HG03571 (cell line): ENCODE results near the gene FOLR3.
"Not testable (repeated sequence)": the region's sequence is repeated elsewhere in the genome, so short reads cannot be mapped to it uniquely, and the experiment has no call there.

Experiments
- ATAC-seq: cut with Tn5 transposase; IDR thresholded peaks from one replicate; pipeline ENCODE4 v1.9.1; 2021; ENCODE audit not compliant: unreplicated experiment

FOLR3 gene

DNA sequence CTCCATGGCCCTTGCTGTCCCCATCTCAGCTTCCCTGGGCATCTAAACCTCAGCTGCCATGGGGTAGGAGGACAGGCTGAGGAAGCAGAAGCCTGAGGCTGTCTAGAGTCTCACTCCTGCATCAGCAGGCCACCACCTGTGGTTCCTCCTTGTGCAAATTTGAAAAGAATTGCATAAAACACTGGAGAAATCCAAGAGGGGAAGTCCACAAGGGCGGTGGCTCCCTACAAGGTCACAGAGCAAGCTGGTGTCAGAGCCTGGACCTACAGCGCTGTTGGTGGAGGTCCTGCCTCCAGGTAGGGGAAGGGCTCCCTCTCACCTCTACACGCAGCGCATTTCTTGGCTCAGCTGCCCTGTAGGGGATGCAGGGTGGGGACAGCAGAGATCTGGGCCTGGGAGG lies at the start of gene FOLR3:
FOLR3 (plus strand) TSS at position 253 of the 400 bp plus-strand sequence. CDS start 228 bp downstream, outside the sequence.
- not testable (repeated sequence) for ATAC-seq

- no peak for ATAC-seq
Measured at GRCh38 chr11:72088076-72088808, 47.3 kb upstream of the FOLR3 start.

DNA sequence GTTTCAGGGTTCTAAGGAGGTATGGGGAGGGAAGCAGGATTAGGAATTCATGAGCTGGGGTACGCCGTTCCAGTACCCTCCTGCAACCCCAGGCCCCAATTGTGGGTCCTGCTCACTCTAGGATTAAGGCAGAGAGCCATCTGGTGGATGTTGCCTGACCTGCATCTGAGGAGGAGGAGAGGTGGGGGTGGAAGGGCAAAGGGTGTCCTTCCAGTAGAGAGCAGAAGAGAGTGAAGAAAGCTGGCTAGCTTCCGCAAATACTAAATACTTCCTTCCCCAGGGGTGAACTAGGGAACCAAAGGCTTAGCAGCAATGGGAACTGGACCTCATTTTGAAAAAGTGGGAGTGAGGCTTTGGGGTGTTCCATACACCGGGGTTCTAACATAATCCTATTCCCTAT lies 44.2 kb upstream of the FOLR3 start:
- ATAC-seq: no peak

DNA sequence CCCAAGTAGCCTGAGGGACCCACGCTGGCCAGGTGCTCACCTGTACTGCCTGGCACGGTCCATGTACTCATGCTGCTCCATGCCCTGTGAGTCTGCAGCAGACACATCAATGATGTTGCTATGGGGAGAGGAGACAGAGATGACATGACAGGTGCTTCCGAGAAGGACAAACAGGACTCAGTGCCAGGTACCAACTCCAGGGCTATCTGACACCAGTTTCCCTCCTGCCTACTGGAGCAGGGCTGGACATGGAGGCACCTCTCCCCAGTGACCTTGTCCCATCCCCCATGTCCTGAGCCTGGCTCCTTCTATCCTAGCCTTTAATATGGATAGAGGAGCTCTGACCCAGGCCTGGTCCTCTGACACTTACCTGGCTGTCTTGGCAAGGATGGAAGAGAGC lies 36.8 kb upstream of the FOLR3 start:
- no peak for ATAC-seq

- ATAC-seq: no peak
Measured at GRCh38 chr11:72100009-72100408, 35.5 kb upstream of the FOLR3 start.

DNA sequence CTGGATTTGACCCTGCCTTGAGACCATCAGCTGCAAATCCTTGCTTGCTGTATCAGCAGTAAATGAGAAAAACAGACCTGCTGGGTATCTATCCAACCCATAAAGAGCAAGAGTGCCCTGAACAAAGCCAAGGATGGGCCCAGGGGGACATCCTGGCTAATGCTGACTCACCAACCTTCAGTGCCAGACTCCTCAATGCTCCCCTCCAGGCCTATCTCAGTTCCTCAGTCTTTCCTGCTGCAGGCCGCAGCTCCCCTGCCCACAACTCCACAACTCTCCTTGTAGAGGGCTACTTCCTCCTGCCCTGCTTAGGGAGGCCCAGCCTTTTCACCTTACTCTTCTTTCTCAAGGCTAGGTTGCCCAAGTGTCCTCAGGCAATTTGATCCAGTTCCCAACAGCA lies 35.1 kb upstream of the FOLR3 start:
- no peak for ATAC-seq

DNA sequence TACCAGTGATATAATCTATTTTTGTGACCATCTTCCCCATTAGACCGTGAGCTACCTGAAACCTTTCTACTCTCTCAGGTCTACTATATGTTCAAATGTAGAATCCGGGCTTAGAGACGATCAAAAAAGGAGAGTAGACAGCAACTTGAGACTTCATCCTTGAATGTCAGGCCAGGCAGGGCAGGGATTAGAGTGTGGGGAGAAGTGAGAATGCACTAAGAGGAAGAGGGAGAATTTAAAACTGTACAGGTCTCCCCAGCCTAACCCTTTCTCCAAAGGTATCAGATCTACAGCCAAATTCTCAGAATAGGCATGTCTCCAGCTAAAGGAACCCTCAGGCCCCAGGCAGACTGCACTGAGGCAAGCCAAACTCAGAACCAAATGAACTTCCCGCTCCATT lies 33.4 kb upstream of the FOLR3 start:
- ATAC-seq: no peak

- ATAC-seq: no peak
Measured at GRCh38 chr11:72102631-72102945, 32.9 kb upstream of the FOLR3 start.

DNA sequence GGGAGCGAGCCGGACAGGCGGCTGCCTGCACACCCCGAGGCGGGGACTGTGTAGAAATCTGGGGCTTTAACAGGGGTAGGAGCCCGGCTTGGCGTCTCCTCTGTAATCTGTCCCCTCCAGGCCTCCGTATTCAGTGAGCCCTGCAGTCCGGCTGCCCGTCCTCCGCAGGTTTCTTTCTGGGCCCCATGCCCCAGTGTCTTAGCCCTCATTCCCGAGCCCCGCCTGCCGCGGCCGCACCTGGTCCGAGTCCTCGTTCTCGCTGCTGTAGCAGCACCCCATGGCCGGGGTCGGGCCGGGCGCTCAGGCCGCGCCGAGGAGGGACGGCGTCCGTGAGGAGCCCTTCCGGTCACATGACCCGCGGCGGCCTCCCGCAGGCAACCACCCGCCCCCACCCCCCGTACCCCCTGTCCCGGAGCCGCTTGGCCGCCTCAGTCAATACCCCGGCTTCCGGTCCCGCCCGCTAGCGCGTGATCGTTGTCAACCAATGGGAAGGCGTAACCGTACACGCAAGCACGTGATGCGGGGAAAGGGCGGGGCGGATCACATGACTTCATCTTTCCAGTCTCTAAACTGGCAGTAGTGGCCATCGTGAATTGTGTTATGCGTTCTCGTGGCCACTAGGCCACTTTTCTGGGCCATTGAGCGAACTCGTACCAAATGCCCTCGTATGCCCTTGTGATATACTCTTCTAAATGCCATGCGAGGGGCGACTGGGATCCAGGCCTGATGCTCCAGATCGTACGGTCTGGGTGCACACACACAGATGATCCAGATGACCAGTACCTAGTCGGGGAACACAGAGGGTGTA lies 32.4 kb upstream of the FOLR3 start, which contains the start of gene LAMTOR1:
LAMTOR1 (minus strand) TSS at position 352 of the 808 bp plus-strand sequence; CDS start at position 279, 73 bp downstream.
- peak; percentile 75 for ATAC-seq

DNA sequence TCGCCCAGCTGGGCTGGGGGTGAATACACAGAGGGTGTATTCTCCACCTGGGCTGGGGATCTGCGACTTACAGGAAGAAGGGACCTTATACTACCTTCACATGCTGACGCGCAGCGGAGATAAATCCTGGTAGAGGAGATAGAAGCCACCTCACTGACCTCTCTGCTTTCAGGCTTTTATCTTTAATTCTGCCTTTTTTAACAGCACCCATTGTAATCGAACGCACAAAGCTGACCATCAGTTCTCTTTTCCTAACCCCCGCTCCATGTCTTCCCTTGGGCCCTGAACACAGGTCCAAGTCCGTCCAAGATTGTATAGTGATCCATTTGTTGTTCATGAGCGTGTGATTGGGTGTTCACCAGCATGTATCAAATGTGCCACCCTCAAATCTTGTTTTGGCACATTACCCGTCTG lies 31.8 kb upstream of the FOLR3 start:
- no peak for ATAC-seq

GRCh38 chr11:72105888-72106287 lies 29.6 kb upstream of the FOLR3 start, which contains the start of gene TOMT:
Gene TOMT (plus strand): TSS chr11:72105924. CDS start chr11:72105952, 28 bp downstream.
- ATAC-seq: no peak

DNA sequence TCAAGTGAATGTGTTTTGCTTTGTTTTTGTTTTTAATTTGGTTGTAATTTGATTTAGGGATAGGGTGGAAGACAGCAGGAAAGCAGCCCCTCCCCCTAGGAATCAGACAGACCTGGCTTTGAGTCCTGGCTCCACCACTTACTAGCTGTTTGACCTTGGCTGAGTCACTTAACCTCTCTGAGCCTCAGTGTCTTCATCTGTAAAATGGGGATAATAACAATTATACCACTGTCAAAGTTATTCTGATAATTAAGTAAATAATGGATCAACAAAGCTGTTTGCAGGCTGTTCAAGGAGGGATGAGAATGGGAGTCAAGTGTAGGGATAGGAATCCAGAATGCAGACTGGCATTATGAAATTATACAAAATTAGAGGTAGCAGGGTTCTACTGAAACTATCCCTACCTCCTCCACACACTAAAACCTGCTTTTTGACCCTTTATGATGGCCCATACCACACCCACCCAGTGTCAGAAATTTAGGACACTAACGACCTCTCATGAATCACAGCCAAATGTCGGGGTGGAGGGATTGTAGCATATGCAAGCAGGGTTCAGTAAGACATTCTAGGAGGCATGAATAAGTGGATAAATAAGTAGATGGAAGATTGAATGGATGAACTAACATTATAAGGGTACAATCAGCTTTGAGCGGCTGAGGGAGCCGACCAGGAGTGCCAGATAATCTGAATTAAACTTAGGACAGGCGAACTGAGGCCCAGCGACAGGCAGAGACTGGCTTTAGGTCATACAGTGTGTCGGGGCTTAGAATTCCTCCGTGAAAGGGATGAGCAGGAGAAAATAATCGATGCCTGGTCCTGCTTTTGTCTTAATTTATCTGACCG lies 24.0 kb upstream of the FOLR3 start:
- no peak for ATAC-seq

- ATAC-seq: peak; percentile 79
Measured at GRCh38 chr11:72112143-72112977, 23.2 kb upstream of the FOLR3 start, which contains the start of gene ANAPC15. Gene ANAPC15 (minus strand): TSS chr11:72112695. CDS start chr11:72111276, 1,419 bp downstream.

DNA sequence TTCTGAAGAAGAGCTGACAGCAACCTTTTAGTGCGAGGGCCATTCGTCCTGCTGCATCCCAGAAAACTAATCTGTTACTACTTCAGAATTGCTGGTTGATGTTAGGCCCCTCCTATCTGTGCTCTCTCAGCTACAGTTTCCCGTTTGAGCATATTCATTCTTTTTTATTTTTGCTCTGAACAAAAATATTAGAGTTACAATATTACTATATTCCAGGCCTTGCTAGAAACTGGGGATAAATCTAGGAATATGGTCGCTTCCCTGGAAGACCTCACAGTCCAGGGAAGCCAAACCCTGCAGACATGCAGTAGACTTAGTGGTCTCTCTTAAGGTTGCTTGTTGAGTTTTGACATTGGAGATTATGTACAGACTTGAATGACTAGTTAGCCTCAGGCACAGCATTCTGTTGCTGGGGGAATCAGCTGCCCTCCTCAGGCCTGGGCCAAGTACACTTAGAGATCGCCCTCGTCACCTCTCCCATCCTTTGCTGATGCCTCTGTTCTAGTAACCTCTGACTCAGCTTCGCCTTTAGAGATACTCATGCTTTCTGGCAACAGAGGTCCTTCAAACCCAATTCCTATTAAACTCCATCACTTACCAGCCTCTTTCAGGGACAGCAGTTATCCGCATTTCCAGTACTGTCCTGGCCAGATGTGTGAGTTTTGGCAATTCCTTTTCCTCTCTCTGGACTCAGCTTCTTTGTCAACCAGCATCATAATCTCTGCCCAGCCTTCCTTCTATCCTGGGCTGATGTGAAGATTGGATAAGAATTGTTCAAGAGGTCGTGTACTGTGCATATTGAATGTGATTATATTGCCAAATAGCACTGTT lies 22.3 kb upstream of the FOLR3 start:
- no peak for ATAC-seq

DNA sequence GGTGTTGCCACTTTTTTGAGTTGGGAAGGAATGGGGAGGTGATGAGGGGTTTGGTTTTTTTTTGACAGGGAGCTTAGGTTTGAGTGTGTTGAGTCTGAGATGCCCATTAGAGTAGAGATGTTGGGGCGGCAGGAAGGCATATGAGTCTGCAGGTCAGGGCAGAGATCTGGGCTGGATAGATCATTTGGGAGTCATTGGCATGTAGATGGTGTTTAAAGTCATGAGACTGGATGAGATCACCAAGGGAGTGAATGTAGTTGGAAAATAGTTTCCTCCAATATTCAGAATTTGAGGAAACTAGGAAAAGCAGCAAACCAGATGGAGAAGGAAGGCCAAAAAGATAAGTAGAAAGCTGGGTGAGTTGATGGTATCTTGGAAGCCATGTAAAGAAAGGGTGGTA lies 21.0 kb upstream of the FOLR3 start:
- ATAC-seq: no peak

- ATAC-seq: no peak
Measured at GRCh38 chr11:72116019-72116755, 19.3 kb upstream of the FOLR3 start.

GRCh38 chr11:72119198-72119597 lies 16.3 kb upstream of the FOLR3 start:
- ATAC-seq: no peak

DNA sequence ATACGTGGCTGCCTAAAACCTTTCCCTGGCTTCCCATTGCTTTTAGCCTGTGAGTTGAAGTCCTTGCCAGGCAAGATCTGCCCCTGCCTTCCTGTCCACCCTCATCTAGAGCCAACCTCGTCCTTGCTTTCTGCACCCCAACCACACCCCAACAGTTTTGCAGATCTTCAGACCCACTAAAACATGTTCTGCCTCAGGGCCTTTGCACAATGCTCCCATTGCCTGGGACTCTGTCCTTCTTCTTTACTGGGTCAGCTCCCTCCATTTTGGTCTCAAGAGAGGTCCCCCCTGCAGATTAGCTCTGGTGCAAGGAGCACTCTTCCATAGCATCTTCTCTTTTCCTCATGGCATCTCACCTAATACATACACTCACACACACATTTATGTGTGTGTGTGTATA lies 14.6 kb upstream of the FOLR3 start:
- ATAC-seq: no peak

- no peak for ATAC-seq
Measured at GRCh38 chr11:72122607-72123006, 12.9 kb upstream of the FOLR3 start.
